ENCODE results near the gene QSOX1. TPM values are rescaled to one million over a fixed set of nuclear protein-coding genes. Genes with fewer than 3 reads are reported as not detected.
"Not testable (repeated sequence)": the region's sequence is repeated elsewhere in the genome, so short reads cannot be mapped to it uniquely, and the experiment has no call there.

Gene QSOX1
- total RNA-seq, 4 donors from 2014 or later: 19.6 to 45.2 (median 28.4) TPM

DNA sequence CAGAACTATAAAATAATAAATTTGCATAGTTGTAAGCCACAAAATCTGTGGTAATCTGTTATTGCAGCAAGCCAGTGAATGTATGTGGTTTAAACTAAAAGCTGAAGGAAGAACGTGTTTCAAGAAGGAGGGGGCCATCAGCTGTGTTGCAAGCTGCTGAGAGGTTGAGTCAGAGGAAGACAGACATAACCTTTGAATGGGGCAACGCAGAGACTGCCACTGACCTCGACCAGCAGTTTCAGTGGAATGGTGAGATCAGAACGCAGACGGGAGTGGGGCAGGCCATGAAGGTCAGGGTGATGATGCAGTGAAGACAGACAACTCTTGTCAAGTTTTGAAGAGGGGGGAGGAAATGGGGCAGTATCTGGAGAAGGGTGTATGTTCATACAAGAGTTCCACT, 23.2 kb upstream of the QSOX1 start:
- Histone ChIP-seq H3K27ac (no peak overlapping the region), H3K9me3 (no peaks in the 10 kb centered on the region), H3K4me3 (replicated peaks in 1 of 3) (no peak overlapping the region), H3K36me3 (no peaks in the 10 kb centered on the region), H3K27me3 (no peaks in the 10 kb centered on the region), H3K4me1 (no peaks in the 10 kb centered on the region)
- intact Hi-C loops (cut with DNase I): no loop called here
- WGBS, 2 donors: 81 to 85% methylated on average over 5 of the region's 5 CpGs
- TF ChIP-seq POLR2A (IDR thresholded peaks at IDR 0.05) (no peak), CTCF (IDR thresholded peaks at IDR 0.05) (no peak)
- no peak for DNase-seq

DNA sequence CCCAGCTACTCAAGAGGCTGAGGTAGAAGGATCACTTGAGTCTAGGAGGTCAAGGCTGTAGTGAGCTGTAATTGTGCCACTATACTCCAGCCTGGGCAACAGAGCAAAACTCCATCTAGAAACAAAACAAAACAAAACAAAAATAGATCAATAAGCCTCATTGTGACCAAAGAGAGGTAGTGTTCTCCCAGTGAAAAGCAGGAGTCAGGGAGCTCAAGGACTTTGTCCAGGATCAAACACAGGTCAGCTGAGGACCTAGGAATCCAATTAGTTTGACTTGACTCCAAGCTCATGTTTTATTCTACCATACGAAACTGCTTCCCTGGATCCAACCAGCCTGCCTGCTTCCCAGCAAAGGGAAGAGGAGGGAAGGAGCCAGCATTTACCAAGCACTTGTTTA, 21.5 kb upstream of the QSOX1 start:
- Histone ChIP-seq H3K4me1 (no peaks in the 10 kb centered on the region), H3K4me3 (replicated peaks in 1 of 3) (no peak overlapping the region), H3K36me3 (no peaks in the 10 kb centered on the region), H3K27me3 (no peaks in the 10 kb centered on the region), H3K27ac (no peak overlapping the region), H3K9me3 (no peaks in the 10 kb centered on the region)
- DNase-seq: no peak
- intact Hi-C loops (cut with DNase I): no loop called here
- TF ChIP-seq POLR2A (IDR thresholded peaks at IDR 0.05): no peak
- TF ChIP-seq CTCF (IDR thresholded peaks at IDR 0.05): no peak
- 58 to 75% methylated on average over 1 of the region's 1 CpG for WGBS, 2 donors

- intact Hi-C loops (cut with DNase I); H3K4me1 ChIP-seq; H3K27me3 ChIP-seq; H3K27ac ChIP-seq; DNase-seq; H3K4me3 ChIP-seq (replicated peaks in 1 of 3); H3K36me3 ChIP-seq; H3K9me3 ChIP-seq: not testable (repeated sequence)
- WGBS, 2 donors: 86% methylated on average over 9 of the region's 9 CpGs
These were observed 21.0 kb upstream of the QSOX1 start for GRCh38 chr1:180133688-180134087.

- no peaks in the 10 kb centered on the region for H3K27me3 ChIP-seq
- WGBS, 2 donors: 54 to 63% methylated on average over 1 of the region's 1 CpG
- no peak overlapping the region for H3K27ac ChIP-seq
These were observed 19.1 kb upstream of the QSOX1 start for GRCh38 chr1:180135535-180135934.

GRCh38 chr1:180136331-180136967, 18.2 kb upstream of the QSOX1 start:
- intact Hi-C loops (cut with DNase I): no loop called here
- no peak for DNase-seq

More at GRCh38 chr1:180135535-180135934, 19.1 kb upstream of the QSOX1 start:
- H3K4me3 ChIP-seq (replicated peaks in 1 of 3): no peak overlapping the region
- no peak for TF ChIP-seq CTCF (IDR thresholded peaks at IDR 0.05)
- TF ChIP-seq POLR2A (IDR thresholded peaks at IDR 0.05): no peak
- DNase-seq: no peak
- no peaks in the 10 kb centered on the region for H3K36me3 ChIP-seq
- no peaks in the 10 kb centered on the region for H3K4me1 ChIP-seq
- intact Hi-C loops (cut with DNase I): no loop called here
- no peaks in the 10 kb centered on the region for H3K9me3 ChIP-seq

More at GRCh38 chr1:180136331-180136967, 18.2 kb upstream of the QSOX1 start:
- TF ChIP-seq CTCF (IDR thresholded peaks at IDR 0.05): no peak
- no peak for TF ChIP-seq POLR2A (IDR thresholded peaks at IDR 0.05)
- H3K27me3 ChIP-seq: no peaks in the 10 kb centered on the region
- 75 to 78% methylated on average over 4 of the region's 4 CpGs for WGBS, 2 donors
- no peaks in the 10 kb centered on the region for H3K36me3 ChIP-seq
- no peaks in the 10 kb centered on the region for H3K9me3 ChIP-seq
- H3K4me1 ChIP-seq: no peaks in the 10 kb centered on the region
- no peak overlapping the region for H3K27ac ChIP-seq
- no peak overlapping the region for H3K4me3 ChIP-seq (replicated peaks in 1 of 3)

Measured in thyroid gland (tissue), 4 donors.